Thoracic aorta (tissue), 2 donors: ENCODE data around the gene PRUNE2. TPM values are rescaled to one million over a fixed set of nuclear protein-coding genes. Genes with fewer than 3 reads are reported as not detected.

Experiments
- ATAC-seq: fragments of 150-250 bp; one replicate; pipeline ENCODE4 v1.8.0; 2017; ENCODE audit warnings: low read depth; ENCODE audit not compliant: insufficient number of reproducible peaks, low FRiP score
- DNase-seq: peaks from one replicate; pipeline ENCODE4 v3.0.0-alpha.2; 2020; ENCODE audit warnings: low spot score
- H3K27ac ChIP-seq, 2 donors: fragments of 200-600 bp; sonication (generic); 1 replicate in 1 of 2; 2 replicates in 1 of 2; pipeline ENCODE4 v1.5.1; 2016; ENCODE audit warnings: mild to moderate bottlenecking in 2 of 2, moderate library complexity in 2 of 2
- H3K27me3 ChIP-seq: fragments of 200-600 bp; sonication (generic); replicated peaks from 2 replicates; pipeline ENCODE4 v1.6.0; 2016; ENCODE audit warnings: mild to moderate bottlenecking; ENCODE audit not compliant: insufficient read depth
- H3K36me3 ChIP-seq: fragments of 200-600 bp; sonication (generic); one replicate; pipeline ENCODE4 v1.5.1; 2016
- H3K4me1 ChIP-seq, 2 donors: fragments of 200-600 bp; sonication (generic); 1 replicate in 1 of 2; 2 replicates in 1 of 2; pipeline versions ENCODE4 v1.5.1 to v1.6.0; 2016; ENCODE audit warnings: low read depth in 2 of 2, mild to moderate bottlenecking in 1 of 2; ENCODE audit not compliant: control insufficient read depth in 1 of 2
- H3K4me3 ChIP-seq: fragments of 200-600 bp; sonication (generic); 2 replicates; pipeline ENCODE4 v1.5.1; 2016; ENCODE audit warnings: mild to moderate bottlenecking
- H3K9me3 ChIP-seq: fragments of 200-600 bp; sonication (generic); 2 replicates; pipeline ENCODE4 v1.5.1; 2016
- CTCF ChIP-seq: fragments of 200-600 bp; sonication (generic); IDR thresholded peaks from one replicate; pipeline ENCODE4 v1.5.1; 2019; ENCODE audit warnings: antibody characterized with exemption
- total RNA-seq, 2 donors: library from RNA; depleted of rRNA; stranded (reverse); fragments of >200 nt; gene quantifications; one replicate each; pipeline versions ENCODE4 v1.1.0 to v1.2.3, GENCODE V29; 2016

PRUNE2 gene
- total RNA-seq, 2 donors from 2014 or later: 360 to 420 TPM

- Histone ChIP-seq H3K9me3 (no peaks in the 10 kb centered on the region), H3K4me3 (no peak overlapping the region), H3K36me3 (peaks cover 10% of the 10 kb centered on the region), H3K27me3 (no peaks in the 10 kb centered on the region), H3K27ac (no peak overlapping the region), H3K4me1 (peaks cover 0 to 14% of the 10 kb centered on the region in 2 donors)
- ATAC-seq (no peak), DNase-seq (no peak)
- no peak for TF ChIP-seq CTCF
Observed at GRCh38 chr9:76845254-76845653, 60.7 kb downstream of the PRUNE2 start.

- no peak for DNase-seq
- Histone ChIP-seq H3K27me3 (no peaks in the 10 kb centered on the region), H3K27ac (peak overlapping the region; percentile 94 to 97), H3K36me3 (no peaks in the 10 kb centered on the region), H3K4me1 (peaks cover 18 to 40% of the 10 kb centered on the region in 2 donors), H3K9me3 (no peaks in the 10 kb centered on the region), H3K4me3 (peak overlapping the region; percentile 54)
- ATAC-seq: peak; percentile 81
- no peak for TF ChIP-seq CTCF
Observed at GRCh38 chr9:76835571-76836283, 70.2 kb downstream of the PRUNE2 start.

- ATAC-seq (no peak), DNase-seq (no peak)
- Histone ChIP-seq H3K4me1 (peaks cover 2 to 43% of the 10 kb centered on the region in 2 donors), H3K27me3 (no peaks in the 10 kb centered on the region), H3K4me3 (no peak overlapping the region), H3K9me3 (no peaks in the 10 kb centered on the region), H3K27ac (peak overlapping the region; percentile 29 to 54), H3K36me3 (peaks cover 20% of the 10 kb centered on the region)
- TF ChIP-seq CTCF: no peak
Observed at GRCh38 chr9:76828447-76828846, 77.5 kb downstream of the PRUNE2 start.

- no peak for TF ChIP-seq CTCF
- peaks cover 20% of the 10 kb centered on the region for H3K36me3 ChIP-seq
- DNase-seq (no peak), ATAC-seq (no peak)
- peak overlapping the region; percentile 29 to 54 for H3K27ac ChIP-seq
- no peak overlapping the region for H3K4me3 ChIP-seq
- no peaks in the 10 kb centered on the region for H3K9me3 ChIP-seq
- H3K27me3 ChIP-seq: no peaks in the 10 kb centered on the region
- H3K4me1 ChIP-seq: peaks cover 2 to 43% of the 10 kb centered on the region in 2 donors
Observed at GRCh38 chr9:76827296-76828080, 78.4 kb downstream of the PRUNE2 start.

GRCh38 chr9:76820431-76820830, 85.5 kb downstream of the PRUNE2 start:
- H3K36me3 ChIP-seq: peaks cover 9% of the 10 kb centered on the region
- DNase-seq (no peak), ATAC-seq (no peak)
- peaks cover 16 to 30% of the 10 kb centered on the region in 2 donors for H3K4me1 ChIP-seq
- no peaks in the 10 kb centered on the region for H3K9me3 ChIP-seq
- no peak for TF ChIP-seq CTCF
- peak overlapping the region in 1 of 2 donors; percentile 90 for H3K27ac ChIP-seq
- no peak overlapping the region for H3K4me3 ChIP-seq
- no peaks in the 10 kb centered on the region for H3K27me3 ChIP-seq
